ENCODE data around the gene GUCY2D. TPM values are rescaled to one million over a fixed set of nuclear protein-coding genes. Genes with fewer than 3 reads are reported as not detected.

Gene GUCY2D
- total and polyA plus RNA-seq, 2 donors from 2014 or later, result 0.19 to 0.24 TPM

- H3K27ac ChIP-seq (ENCODE audit: low read depth in 2 of 2, low read length in 2 of 2), result no peak overlapping the region
- DNase-seq (no peak), FAIRE-seq (no peak)
- no peaks in the 10 kb centered on the region for H3K36me3 ChIP-seq (ENCODE audit: control insufficient read depth in 2 of 3, insufficient read depth in 3 of 3, low read length in 3 of 3)
- no peaks in the 10 kb centered on the region for H3K4me1 ChIP-seq (ENCODE audit: control insufficient read depth in 2 of 3, insufficient read depth in 2 of 3, low read depth in 1 of 3, low read length in 3 of 3)
- no peak overlapping the region for H3K9ac ChIP-seq (ENCODE audit: low read length in 3 of 3)
- intact Hi-C loops (cut with DNase I), result no loop called here
- H3K9me3 ChIP-seq (ENCODE audit: control insufficient read depth in 2 of 3, insufficient read depth in 1 of 3, low read length in 3 of 3), result no peaks in the 10 kb centered on the region
- no peak overlapping the region for H3K4me3 ChIP-seq (ENCODE audit: low read length in 3 of 3)
- no peak for TF ChIP-seq CTCF (IDR thresholded peaks at IDR 0.05; ENCODE audit: borderline replicate concordance, extremely low read depth, insufficient read depth)
- no peaks in the 10 kb centered on the region for H3K27me3 ChIP-seq (ENCODE audit: control insufficient read depth, insufficient read depth, low read length)
Measured at GRCh38 chr17:7967751-7968150, 34.7 kb upstream of the GUCY2D start.

- intact Hi-C loops (cut with DNase I), result no loop called here
- no peak for TF ChIP-seq CTCF (IDR thresholded peaks at IDR 0.05; ENCODE audit: borderline replicate concordance, extremely low read depth, insufficient read depth)
- FAIRE-seq, result no peak
- H3K4me3 ChIP-seq (ENCODE audit: low read length in 3 of 3), result no peak overlapping the region
- no peak overlapping the region for H3K9ac ChIP-seq (ENCODE audit: low read length in 3 of 3)
- H3K4me1 ChIP-seq (ENCODE audit: control insufficient read depth in 2 of 3, insufficient read depth in 2 of 3, low read depth in 1 of 3, low read length in 3 of 3), result no peaks in the 10 kb centered on the region
- H3K36me3 ChIP-seq (ENCODE audit: control insufficient read depth in 2 of 3, insufficient read depth in 3 of 3, low read length in 3 of 3), result no peaks in the 10 kb centered on the region
- H3K9me3 ChIP-seq (ENCODE audit: control insufficient read depth in 2 of 3, insufficient read depth in 1 of 3, low read length in 3 of 3), result peaks cover 0 to 2% (median 0%) of the 10 kb centered on the region in 3 donors
- DNase-seq, result no peak
- H3K27ac ChIP-seq (ENCODE audit: low read depth in 2 of 2, low read length in 2 of 2), result no peak overlapping the region
- H3K27me3 ChIP-seq (ENCODE audit: control insufficient read depth, insufficient read depth, low read length), result no peaks in the 10 kb centered on the region
Measured at GRCh38 chr17:7969433-7969832, 33.0 kb upstream of the GUCY2D start.

- H3K4me1 ChIP-seq (ENCODE audit: control insufficient read depth in 2 of 3, insufficient read depth in 2 of 3, low read depth in 1 of 3, low read length in 3 of 3), result no peaks in the 10 kb centered on the region
- FAIRE-seq, result no peak
- TF ChIP-seq CTCF (IDR thresholded peaks at IDR 0.05; ENCODE audit: borderline replicate concordance, extremely low read depth, insufficient read depth), result no peak
- H3K27ac ChIP-seq (ENCODE audit: low read depth in 2 of 2, low read length in 2 of 2), result no peak overlapping the region
- no peak overlapping the region for H3K4me3 ChIP-seq (ENCODE audit: low read length in 3 of 3)
- H3K9ac ChIP-seq (ENCODE audit: low read length in 3 of 3), result no peak overlapping the region
- DNase-seq, result no peak
- intact Hi-C loops (cut with DNase I), result no loop called here
- no peaks in the 10 kb centered on the region for H3K36me3 ChIP-seq (ENCODE audit: control insufficient read depth in 2 of 3, insufficient read depth in 3 of 3, low read length in 3 of 3)
- peaks cover 0 to 12% (median 0%) of the 10 kb centered on the region in 3 donors for H3K9me3 ChIP-seq (ENCODE audit: control insufficient read depth in 2 of 3, insufficient read depth in 1 of 3, low read length in 3 of 3)
- H3K27me3 ChIP-seq (ENCODE audit: control insufficient read depth, insufficient read depth, low read length), result no peaks in the 10 kb centered on the region
Measured at GRCh38 chr17:7971651-7972050, 30.8 kb upstream of the GUCY2D start.

- intact Hi-C loops (cut with DNase I), result no loop called here
- no peak overlapping the region for H3K4me3 ChIP-seq (ENCODE audit: low read length in 3 of 3)
- DNase-seq, result no peak
- H3K9me3 ChIP-seq (ENCODE audit: control insufficient read depth in 2 of 3, insufficient read depth in 1 of 3, low read length in 3 of 3), result peaks cover 0 to 12% (median 0%) of the 10 kb centered on the region in 3 donors
- FAIRE-seq, result no peak
- H3K36me3 ChIP-seq (ENCODE audit: control insufficient read depth in 2 of 3, insufficient read depth in 3 of 3, low read length in 3 of 3), result no peaks in the 10 kb centered on the region
- no peak for TF ChIP-seq CTCF (IDR thresholded peaks at IDR 0.05; ENCODE audit: borderline replicate concordance, extremely low read depth, insufficient read depth)
- H3K4me1 ChIP-seq (ENCODE audit: control insufficient read depth in 2 of 3, insufficient read depth in 2 of 3, low read depth in 1 of 3, low read length in 3 of 3), result no peaks in the 10 kb centered on the region
- no peak overlapping the region for H3K9ac ChIP-seq (ENCODE audit: low read length in 3 of 3)
- H3K27me3 ChIP-seq (ENCODE audit: control insufficient read depth, insufficient read depth, low read length), result no peaks in the 10 kb centered on the region
- H3K27ac ChIP-seq (ENCODE audit: low read depth in 2 of 2, low read length in 2 of 2), result no peak overlapping the region
Measured at GRCh38 chr17:7972131-7972785, 30.2 kb upstream of the GUCY2D start.

Data from kidney (tissue), 14 donors.